ENCODE measurements around the gene SLC35A2.

GRCh38 chrX:48939524-48940228 lies 28.2 kb upstream of the SLC35A2 start:
- TF ChIP-seq CTCF (IDR thresholded peaks at IDR 0.05) (no peak), POLR2A (IDR thresholded peaks at IDR 0.05) (no peak), EP300 (IDR thresholded peaks at IDR 0.05) (no peak), POLR2AphosphoS5 (IDR thresholded peaks at IDR 0.05) (no peak)
